Lung (tissue), 12 donors: ENCODE measurements around the gene LRCH1. TPM values are rescaled to one million over a fixed set of nuclear protein-coding genes. Genes with fewer than 3 reads are reported as not detected.

ENCODE experiments used
- ATAC-seq: fragments of 200-7000 bp; cut with Tn5 transposase; one replicate; pipeline ENCODE4 v1.9.1; 2020; ENCODE audit warnings: moderate number of reproducible peaks; ENCODE audit not compliant: insufficient read depth, low FRiP score
- DNase-seq, 3 donors: peaks; one replicate each; pipeline ENCODE4 v3.0.0-alpha.2; 2013 to 2017
- H3K27ac ChIP-seq, 2 donors: one replicate each; pipeline ENCODE4 v1.5.1; 2013; ENCODE audit warnings: mild to moderate bottlenecking in 2 of 2, moderate library complexity in 2 of 2, control low read depth in 1 of 2, inconsistent platforms in 1 of 2, low read depth in 1 of 2, low read length in 1 of 2
- H3K27me3 ChIP-seq, 3 donors: one replicate each; pipeline ENCODE4 v1.5.1; 2013; ENCODE audit warnings: low read length in 2 of 3; ENCODE audit not compliant: control insufficient read depth in 3 of 3, insufficient read depth in 3 of 3
- H3K36me3 ChIP-seq, 4 donors: one replicate each; pipeline ENCODE4 v1.5.1; 2013; ENCODE audit warnings: low read length in 4 of 4, mild to moderate bottlenecking in 1 of 4, moderate library complexity in 1 of 4; ENCODE audit not compliant: control insufficient read depth in 4 of 4, insufficient read depth in 4 of 4
- H3K4me1 ChIP-seq, 5 donors: one replicate each; pipeline ENCODE4 v1.5.1; 2013; ENCODE audit warnings: low read length in 5 of 5, mild to moderate bottlenecking in 2 of 5, moderate library complexity in 1 of 5; ENCODE audit not compliant: control insufficient read depth in 5 of 5, insufficient read depth in 5 of 5
- H3K4me3 ChIP-seq: one replicate; pipeline ENCODE4 v1.5.1; 2013; ENCODE audit warnings: mild to moderate bottlenecking, control low read depth, moderate library complexity
- H3K9ac ChIP-seq, 2 donors: one replicate each; pipeline ENCODE4 v1.5.1; 2013; ENCODE audit warnings: low read length in 2 of 2, control low read depth in 1 of 2; ENCODE audit not compliant: insufficient read depth in 1 of 2
- H3K9me3 ChIP-seq, 4 donors: one replicate each; pipeline ENCODE4 v1.5.1; 2013; ENCODE audit warnings: low read length in 3 of 4, mild to moderate bottlenecking in 1 of 4, moderate library complexity in 1 of 4; ENCODE audit not compliant: control insufficient read depth in 4 of 4, insufficient read depth in 3 of 4
- CTCF ChIP-seq: IDR thresholded peaks from 2 replicates; pipeline ENCODE4 v1.5.1; 2012; ENCODE audit warnings: mild to moderate bottlenecking; ENCODE audit errors: control extremely low read depth, extremely low read depth
- WGBS, 2 donors: extraction: QIAGEN DNeasy Blood & Tissue Kit; methylation state at CpG; one replicate each; pipeline ENCODE4 v1.1.7; 2013; 5-methylcytosine and 5-hydroxymethylcytosine counted together
- polyA plus RNA-seq, 2 donors: library from polyadenylated mRNA; stranded (reverse); fragments of 200-250 nt; gene quantifications; one replicate each; pipeline ENCODE4 v1.2.1, GENCODE V29; 2013
- total RNA-seq, 2 donors: library from RNA; depleted of rRNA in 1 of 2; stranded (reverse); fragments of >200 nt in 1 of 2; gene quantifications; one replicate each; pipeline ENCODE4 v1.2.1, GENCODE V29; 2014 to 2021
- donor health status: control.
- donor health status: control.
- donor health status: Bipolar disorder and iron deficiency.
- donor health status: healthy.
- donor health status: DM: yes; HTN: yes; CAD: no.

LRCH1 gene
- total and polyA plus RNA-seq, 4 donors = 3.6 to 35.4 (median 13.2) TPM

GRCh38 chr13:46684287-46685001, 131.5 kb downstream of the LRCH1 start:
- Histone ChIP-seq H3K4me3 (no peak overlapping the region), H3K9me3 (no peaks in the 10 kb centered on the region), H3K27me3 (no peaks in the 10 kb centered on the region), H3K9ac (peak overlapping the region in 1 of 2 donors; percentile 9), H3K27ac (no peak overlapping the region), H3K36me3 (peaks cover 0 to 8% (median 6%) of the 10 kb centered on the region in 4 donors), H3K4me1 (peaks cover 3 to 33% (median 19%) of the 10 kb centered on the region in 5 donors)
- peak in 1 of 3 donors; percentile 25 for DNase-seq
- no peak for TF ChIP-seq CTCF
- 49 to 60% methylated on average over 3 of the region's 3 CpGs for WGBS, 2 donors
- no peak for ATAC-seq

- Histone ChIP-seq H3K4me3 (no peak overlapping the region), H3K27ac (no peak overlapping the region)
Measured at GRCh38 chr13:46685006-46685730, 132.2 kb downstream of the LRCH1 start.

GRCh38 chr13:46686171-46686570, 133.2 kb downstream of the LRCH1 start:
- no peak for TF ChIP-seq CTCF
- H3K27me3 ChIP-seq = no peaks in the 10 kb centered on the region
- no peak overlapping the region for H3K4me3 ChIP-seq
- 81 to 92% methylated on average over 4 of the region's 4 CpGs for WGBS, 2 donors
- no peaks in the 10 kb centered on the region for H3K9me3 ChIP-seq
- no peak overlapping the region for H3K27ac ChIP-seq
- peaks cover 0 to 23% (median 20%) of the 10 kb centered on the region in 5 donors for H3K4me1 ChIP-seq
- ATAC-seq (no peak), DNase-seq (no peak)
- H3K9ac ChIP-seq = no peak overlapping the region
- peaks cover 0 to 8% (median 6%) of the 10 kb centered on the region in 4 donors for H3K36me3 ChIP-seq

More at GRCh38 chr13:46685006-46685730, 132.2 kb downstream of the LRCH1 start:
- peak in 1 of 3 donors; percentile 36 for DNase-seq
- WGBS, 2 donors = 75 to 77% methylated on average over 10 of the region's 10 CpGs
- TF ChIP-seq CTCF = no peak
- ATAC-seq = no peak
- H3K27me3 ChIP-seq = no peaks in the 10 kb centered on the region
- no peaks in the 10 kb centered on the region for H3K9me3 ChIP-seq
- H3K36me3 ChIP-seq = peaks cover 0 to 8% (median 6%) of the 10 kb centered on the region in 4 donors
- peak overlapping the region in 1 of 2 donors; percentile 9 for H3K9ac ChIP-seq
- peaks cover 3 to 25% (median 19%) of the 10 kb centered on the region in 5 donors for H3K4me1 ChIP-seq
